Loucy (cell line): ENCODE data around the gene UNC13C.

Source experiments
- H2AFZ ChIP-seq: fragments of 200-600 bp; sonication (generic); 2 replicates; pipeline ENCODE4 v1.6.0; 2016; ENCODE audit warnings: antibody characterized with exemption, mild to moderate bottlenecking, low read length, moderate library complexity
- H3F3A ChIP-seq: fragments of 200-600 bp; 2 replicates; pipeline ENCODE4 v1.6.0; 2016; ENCODE audit warnings: antibody characterized with exemption, low read depth, mild to moderate bottlenecking
- H3K27me3 ChIP-seq: fragments of 200-600 bp; sonication (generic); 2 replicates; pipeline ENCODE4 v1.6.1; 2014; ENCODE audit warnings: low read length, mild to moderate bottlenecking; ENCODE audit not compliant: insufficient read depth, poor library complexity, severe bottlenecking
- H3K36me3 ChIP-seq: fragments of 200-600 bp; sonication (generic); 2 replicates; pipeline ENCODE4 v1.6.1; 2016; ENCODE audit warnings: low read length; ENCODE audit not compliant: insufficient read depth
- H3K4me1 ChIP-seq: fragments of 200-600 bp; sonication (generic); 2 replicates; pipeline ENCODE4 v1.5.1; 2014; ENCODE audit warnings: low read length, mild to moderate bottlenecking; ENCODE audit not compliant: insufficient read depth, poor library complexity, severe bottlenecking
- H3K4me2 ChIP-seq: fragments of 200-600 bp; sonication (generic); 2 replicates; pipeline ENCODE4 v1.6.0; 2014; ENCODE audit warnings: antibody characterized with exemption, low read length, low read depth, mild to moderate bottlenecking; ENCODE audit not compliant: poor library complexity, severe bottlenecking
- H3K4me3 ChIP-seq: fragments of 200-600 bp; sonication (generic); 2 replicates; pipeline ENCODE4 v1.5.1; 2014; ENCODE audit warnings: low read length, mild to moderate bottlenecking, mixed read lengths; ENCODE audit not compliant: poor library complexity, severe bottlenecking
- H3K79me2 ChIP-seq: fragments of 200-600 bp; sonication (generic); 2 replicates; pipeline ENCODE4 v1.6.1; 2014; ENCODE audit warnings: low read length; ENCODE audit not compliant: insufficient read depth
- H3K9ac ChIP-seq: fragments of 200-600 bp; sonication (generic); 2 replicates; pipeline ENCODE4 v1.6.0; 2014; ENCODE audit warnings: mild to moderate bottlenecking, low read depth, low read length, moderate library complexity; ENCODE audit not compliant: poor library complexity, severe bottlenecking
- H3K9me2 ChIP-seq: fragments of 200-600 bp; sonication (generic); replicated peaks from 2 replicates; pipeline ENCODE4 v1.6.1; 2016; ENCODE audit warnings: low read depth, low read length, mixed read lengths
- H3K9me3 ChIP-seq: fragments of 200-600 bp; sonication (generic); 2 replicates; pipeline ENCODE4 v1.6.1; 2014; ENCODE audit warnings: mild to moderate bottlenecking, antibody characterized with exemption, low read length, low read depth; ENCODE audit not compliant: insufficient read depth
- H4K20me1 ChIP-seq: fragments of 200-600 bp; sonication (generic); 2 replicates; pipeline ENCODE4 v1.6.0; 2014; ENCODE audit warnings: antibody characterized with exemption, low read length, mild to moderate bottlenecking; ENCODE audit not compliant: insufficient read depth, poor library complexity, severe bottlenecking
- EZH2phosphoT487 ChIP-seq: fragments of 200-600 bp; IDR thresholded peaks from 2 replicates; pipeline ENCODE4 v1.6.1; 2018; ENCODE audit warnings: antibody characterized with exemption, mild to moderate bottlenecking, moderate library complexity, borderline replicate concordance
- TF ChIP-seq, protein P1 (sequence below): fragments of 200-600 bp; sonication (generic); conservative IDR thresholded peaks from 2 replicates; pipeline ENCODE4 v1.5.1; 2014; ENCODE audit warnings: mild to moderate bottlenecking, antibody characterized with exemption, low read length

Gene UNC13C

GRCh38 chr15:53982876-53983275 is 4.6 kb downstream of the UNC13C start:
- Histone ChIP-seq H2AFZ (no peak overlapping the region), H3K9me3 (no peaks in the 10 kb centered on the region), H3K27me3 (no peaks in the 10 kb centered on the region), H3K36me3 (no peaks in the 10 kb centered on the region), H3K79me2 (no peaks in the 10 kb centered on the region), H3F3A (no peaks in the 10 kb centered on the region), H3K4me2 (no peak overlapping the region), H3K9ac (no peak overlapping the region), H4K20me1 (no peaks in the 10 kb centered on the region), H3K9me2 (no peaks in the 10 kb centered on the region), H3K4me3 (no peak overlapping the region), H3K4me1 (no peaks in the 10 kb centered on the region)
- TF ChIP-seq, protein P1, sequence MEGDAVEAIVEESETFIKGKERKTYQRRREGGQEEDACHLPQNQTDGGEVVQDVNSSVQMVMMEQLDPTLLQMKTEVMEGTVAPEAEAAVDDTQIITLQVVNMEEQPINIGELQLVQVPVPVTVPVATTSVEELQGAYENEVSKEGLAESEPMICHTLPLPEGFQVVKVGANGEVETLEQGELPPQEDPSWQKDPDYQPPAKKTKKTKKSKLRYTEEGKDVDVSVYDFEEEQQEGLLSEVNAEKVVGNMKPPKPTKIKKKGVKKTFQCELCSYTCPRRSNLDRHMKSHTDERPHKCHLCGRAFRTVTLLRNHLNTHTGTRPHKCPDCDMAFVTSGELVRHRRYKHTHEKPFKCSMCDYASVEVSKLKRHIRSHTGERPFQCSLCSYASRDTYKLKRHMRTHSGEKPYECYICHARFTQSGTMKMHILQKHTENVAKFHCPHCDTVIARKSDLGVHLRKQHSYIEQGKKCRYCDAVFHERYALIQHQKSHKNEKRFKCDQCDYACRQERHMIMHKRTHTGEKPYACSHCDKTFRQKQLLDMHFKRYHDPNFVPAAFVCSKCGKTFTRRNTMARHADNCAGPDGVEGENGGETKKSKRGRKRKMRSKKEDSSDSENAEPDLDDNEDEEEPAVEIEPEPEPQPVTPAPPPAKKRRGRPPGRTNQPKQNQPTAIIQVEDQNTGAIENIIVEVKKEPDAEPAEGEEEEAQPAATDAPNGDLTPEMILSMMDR, result no peak
- no peak for TF ChIP-seq EZH2phosphoT487

GRCh38 chr15:53984221-53984620 is 6.0 kb downstream of the UNC13C start:
- Histone ChIP-seq H2AFZ (no peak overlapping the region), H3F3A (no peaks in the 10 kb centered on the region), H3K4me1 (no peaks in the 10 kb centered on the region), H3K27me3 (no peaks in the 10 kb centered on the region), H3K4me3 (no peak overlapping the region), H4K20me1 (no peaks in the 10 kb centered on the region), H3K9me2 (no peaks in the 10 kb centered on the region), H3K4me2 (no peak overlapping the region), H3K36me3 (no peaks in the 10 kb centered on the region), H3K9ac (no peak overlapping the region), H3K79me2 (no peaks in the 10 kb centered on the region), H3K9me3 (no peaks in the 10 kb centered on the region)
- TF ChIP-seq, protein P1, result no peak
- no peak for TF ChIP-seq EZH2phosphoT487

- Histone ChIP-seq H4K20me1 (no peaks in the 10 kb centered on the region), H3K27me3 (no peaks in the 10 kb centered on the region), H3K9me3 (no peaks in the 10 kb centered on the region), H3K36me3 (no peaks in the 10 kb centered on the region), H3F3A (no peaks in the 10 kb centered on the region), H3K4me2 (no peak overlapping the region), H3K4me3 (no peak overlapping the region), H3K9me2 (no peaks in the 10 kb centered on the region), H2AFZ (no peak overlapping the region), H3K79me2 (no peaks in the 10 kb centered on the region), H3K9ac (no peak overlapping the region), H3K4me1 (no peaks in the 10 kb centered on the region)
- TF ChIP-seq, protein P1, result no peak
- no peak for TF ChIP-seq EZH2phosphoT487
Observed at GRCh38 chr15:53985562-53985961, 7.3 kb downstream of the UNC13C start.
